ENCODE data around the gene CEP44. TPM values are rescaled to one million over a fixed set of nuclear protein-coding genes. Genes with fewer than 3 reads are reported as not detected.

The CEP44 gene
- total and polyA plus RNA-seq, 10 of the 15 experiments (the other 5 are each of a cell fraction or from before 2014, with no cell fraction given): 7.6 to 19.8 (median 14.2) TPM

GRCh38 chr4:174316954-174317353 lies 33.2 kb downstream of the CEP44 start:
- Histone ChIP-seq H3K4me3 (no peak overlapping the region), H3K4me1 (ENCODE audit: control insufficient read depth, insufficient read depth, low read length) (no peaks in the 10 kb centered on the region), H3K79me2 (ENCODE audit: control insufficient read depth, insufficient read depth, low read length) (no peaks in the 10 kb centered on the region), H3K27ac (ENCODE audit: control insufficient read depth, insufficient read depth) (no peak overlapping the region), H3K27me3 (replicated peaks in 1 of 2; ENCODE audit: control insufficient read depth in 2 of 2, insufficient read depth in 2 of 2, low read length in 1 of 2) (no peaks in the 10 kb centered on the region), H3K4me2 (ENCODE audit: control insufficient read depth, insufficient read depth) (no peak overlapping the region), H3K9ac (ENCODE audit: control insufficient read depth, insufficient read depth, low read length) (no peak overlapping the region), H4K20me1 (ENCODE audit: control insufficient read depth, insufficient read depth) (no peaks in the 10 kb centered on the region), H2AFZ (ENCODE audit: control insufficient read depth, low read depth, low read length) (no peak overlapping the region), H3K36me3 (ENCODE audit: control insufficient read depth in 2 of 2, insufficient read depth in 2 of 2, low read length in 1 of 2) (no peaks in the 10 kb centered on the region; a peak in 1 of 4 replicates), H3K9me3 (replicated peaks; ENCODE audit: control insufficient read depth, insufficient read depth, low read length) (no peaks in the 10 kb centered on the region)
- FAIRE-seq: no peak
- TF ChIP-seq HDAC2 (IDR thresholded peaks at IDR 0.05) (no peak), IRF3 (IDR thresholded peaks at IDR 0.05) (no peak), FOS (IDR thresholded peaks at IDR 0.05; ENCODE audit: borderline replicate concordance, extremely low read depth, insufficient read length) (no peak), PBX3 (IDR thresholded peaks at IDR 0.05; ENCODE audit: insufficient replicate concordance, low read depth, low read length) (no peak), BMI1 (IDR thresholded peaks at IDR 0.05; ENCODE audit: borderline replicate concordance) (no peak), NFYB (IDR thresholded peaks at IDR 0.05; ENCODE audit: insufficient read depth, low read depth, low read length) (no peak), SMARCA5 (IDR thresholded peaks at IDR 0.05) (no peak), MEF2A (IDR thresholded peaks at IDR 0.05; ENCODE audit: insufficient read depth, low read depth, low read length) (no peak), KDM1A (IDR thresholded peaks at IDR 0.05; ENCODE audit: borderline replicate concordance) (no peak), PAX5 (IDR thresholded peaks at IDR 0.05; ENCODE audit: borderline replicate concordance, low read depth, low read length) (no peak), SUPT20H (IDR thresholded peaks at IDR 0.05; ENCODE audit: borderline replicate concordance, control insufficient read depth, low read depth, low read length) (no peak), RCOR1 (conservative IDR thresholded peaks at IDR 0.05; ENCODE audit: low read depth, low read length) (no peak), RAD21 (IDR thresholded peaks at IDR 0.05; ENCODE audit: insufficient read depth, low read depth, low read length) (no peak), GATAD2B (conservative IDR thresholded peaks at IDR 0.05; ENCODE audit: low read depth) (no peak), LARP7 (IDR thresholded peaks at IDR 0.05) (no peak)
- TF ChIP-seq, protein P1, sequence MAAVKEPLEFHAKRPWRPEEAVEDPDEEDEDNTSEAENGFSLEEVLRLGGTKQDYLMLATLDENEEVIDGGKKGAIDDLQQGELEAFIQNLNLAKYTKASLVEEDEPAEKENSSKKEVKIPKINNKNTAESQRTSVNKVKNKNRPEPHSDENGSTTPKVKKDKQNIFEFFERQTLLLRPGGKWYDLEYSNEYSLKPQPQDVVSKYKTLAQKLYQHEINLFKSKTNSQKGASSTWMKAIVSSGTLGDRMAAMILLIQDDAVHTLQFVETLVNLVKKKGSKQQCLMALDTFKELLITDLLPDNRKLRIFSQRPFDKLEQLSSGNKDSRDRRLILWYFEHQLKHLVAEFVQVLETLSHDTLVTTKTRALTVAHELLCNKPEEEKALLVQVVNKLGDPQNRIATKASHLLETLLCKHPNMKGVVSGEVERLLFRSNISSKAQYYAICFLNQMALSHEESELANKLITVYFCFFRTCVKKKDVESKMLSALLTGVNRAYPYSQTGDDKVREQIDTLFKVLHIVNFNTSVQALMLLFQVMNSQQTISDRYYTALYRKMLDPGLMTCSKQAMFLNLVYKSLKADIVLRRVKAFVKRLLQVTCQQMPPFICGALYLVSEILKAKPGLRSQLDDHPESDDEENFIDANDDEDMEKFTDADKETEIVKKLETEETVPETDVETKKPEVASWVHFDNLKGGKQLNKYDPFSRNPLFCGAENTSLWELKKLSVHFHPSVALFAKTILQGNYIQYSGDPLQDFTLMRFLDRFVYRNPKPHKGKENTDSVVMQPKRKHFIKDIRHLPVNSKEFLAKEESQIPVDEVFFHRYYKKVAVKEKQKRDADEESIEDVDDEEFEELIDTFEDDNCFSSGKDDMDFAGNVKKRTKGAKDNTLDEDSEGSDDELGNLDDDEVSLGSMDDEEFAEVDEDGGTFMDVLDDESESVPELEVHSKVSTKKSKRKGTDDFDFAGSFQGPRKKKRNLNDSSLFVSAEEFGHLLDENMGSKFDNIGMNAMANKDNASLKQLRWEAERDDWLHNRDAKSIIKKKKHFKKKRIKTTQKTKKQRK (IDR thresholded peaks at IDR 0.05; ENCODE audit: low read depth, low read length): no peak
- BruUV-seq (replicated peaks): no TSS peak
- CTCF ChIA-PET: no interaction called here
- ATAC-seq: no peak
- SMC1A ChIA-PET (ENCODE audit: uncharacterized antibody, unreplicated experiment): no interaction called here
- 72% methylated on average over 2 of the region's 2 CpGs for WGBS (ENCODE audit: insufficient coverage, insufficient replicate concordance, low lambda C conversion rate, missing lambda C conversion rate)
- RAD21 ChIA-PET (ENCODE audit: unreplicated experiment): no interaction called here
- in situ Hi-C loops (cut with MboI): loop anchor here (10.0 to 25.0 kb wide), 2 partner anchors 92 to 805 kb away; no protein-coding TSS in a partner anchor
- intact Hi-C loops (cut with micrococcal nuclease; ENCODE audit: unreplicated experiment): loop anchor here (5.0 kb wide), 1 partner anchor 895 kb away; no protein-coding TSS in a partner anchor
- POLR2A ChIA-PET: no interaction called here
- no peak for DNase-seq (ENCODE audit: low read depth, low spot score)
